RWPE2 (cell line): ENCODE data around the gene APOF.
A peak's percentile ranks its signal among the peaks of the same experiment; 100 is the strongest.

Experiments
- ATAC-seq: fragments of 200-7000 bp; cut with Tn5 transposase; 3 replicates; pipeline ENCODE4 v1.9.1; 2021; ENCODE audit warnings: low read depth
- DNase-seq: peaks from one replicate; pipeline ENCODE4 v3.0.0-alpha.2; 2020; ENCODE audit warnings: low spot score
- H3K27ac ChIP-seq: fragments of 450-650 bp; 2 replicates; pipeline ENCODE4 v1.5.1; 2017; ENCODE audit warnings: mild to moderate bottlenecking; ENCODE audit not compliant: poor library complexity, severe bottlenecking
- H3K27me3 ChIP-seq: fragments of 250-450 bp; sonication (Bioruptor Pico); 2 replicates; pipeline ENCODE4 v1.5.1; 2021; ENCODE audit warnings: mild to moderate bottlenecking, moderate library complexity; ENCODE audit not compliant: insufficient read depth, poor library complexity, severe bottlenecking
- H3K36me3 ChIP-seq: fragments of 250-450 bp; sonication (Bioruptor Pico); 2 replicates; pipeline ENCODE4 v1.5.1; 2020; ENCODE audit warnings: low read depth, mild to moderate bottlenecking, moderate library complexity
- H3K4me1 ChIP-seq: fragments of 250-450 bp; sonication (Bioruptor Pico); 2 replicates; pipeline ENCODE4 v1.5.1; 2021; ENCODE audit warnings: mild to moderate bottlenecking, moderate library complexity; ENCODE audit not compliant: insufficient read depth, poor library complexity, severe bottlenecking
- H3K4me3 ChIP-seq: fragments of 250-450 bp; sonication (Bioruptor Pico); 2 replicates; pipeline ENCODE4 v1.5.1; 2021; ENCODE audit warnings: mild to moderate bottlenecking, moderate library complexity; ENCODE audit not compliant: severe bottlenecking
- H3K9me3 ChIP-seq: fragments of 250-450 bp; sonication (Bioruptor Pico); 2 replicates; pipeline ENCODE4 v1.5.1; 2021; ENCODE audit warnings: mild to moderate bottlenecking, moderate library complexity; ENCODE audit not compliant: severe bottlenecking
- CTCF ChIP-seq: fragments of 450-650 bp; IDR thresholded peaks from one replicate; pipeline ENCODE4 v1.5.1; 2017; ENCODE audit warnings: mild to moderate bottlenecking, moderate library complexity; ENCODE audit not compliant: poor library complexity, severe bottlenecking

APOF gene

DNA sequence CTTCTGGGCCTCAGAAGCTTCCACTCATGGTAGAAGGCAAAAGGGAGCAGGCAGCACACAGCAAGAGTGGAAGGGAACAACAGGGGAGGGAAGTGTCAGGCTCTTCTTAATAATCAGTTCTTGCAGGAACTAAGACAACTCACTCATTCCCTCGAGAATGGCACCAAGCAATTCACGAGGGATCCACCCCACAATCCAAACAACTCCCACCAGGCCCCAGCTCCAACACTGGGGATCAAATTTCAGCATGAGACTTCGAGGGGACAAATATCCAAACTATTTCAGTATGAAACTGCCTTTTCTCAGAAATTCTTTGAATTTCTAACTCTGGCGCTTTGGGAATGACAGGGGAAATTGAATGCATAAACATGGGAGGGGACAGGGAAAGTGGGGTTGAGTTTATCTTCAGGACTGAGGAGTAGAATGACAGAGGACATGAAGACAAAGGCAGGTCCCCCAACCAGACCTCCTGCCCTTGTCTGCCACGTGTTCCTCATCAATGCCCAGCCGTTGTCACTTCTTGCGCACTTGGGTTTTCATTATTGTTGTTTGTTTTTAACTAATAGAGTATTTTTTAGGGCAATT, 24.6 kb upstream of the APOF start:
- no peaks in the 10 kb centered on the region for H3K4me1 ChIP-seq
- H3K27ac ChIP-seq: no peak overlapping the region
- H3K36me3 ChIP-seq: no peaks in the 10 kb centered on the region
- TF ChIP-seq CTCF: no peak
- ATAC-seq (no peak), DNase-seq (no peak)
- no peak overlapping the region for H3K4me3 ChIP-seq
- H3K27me3 ChIP-seq: no peaks in the 10 kb centered on the region
- no peaks in the 10 kb centered on the region for H3K9me3 ChIP-seq

DNA sequence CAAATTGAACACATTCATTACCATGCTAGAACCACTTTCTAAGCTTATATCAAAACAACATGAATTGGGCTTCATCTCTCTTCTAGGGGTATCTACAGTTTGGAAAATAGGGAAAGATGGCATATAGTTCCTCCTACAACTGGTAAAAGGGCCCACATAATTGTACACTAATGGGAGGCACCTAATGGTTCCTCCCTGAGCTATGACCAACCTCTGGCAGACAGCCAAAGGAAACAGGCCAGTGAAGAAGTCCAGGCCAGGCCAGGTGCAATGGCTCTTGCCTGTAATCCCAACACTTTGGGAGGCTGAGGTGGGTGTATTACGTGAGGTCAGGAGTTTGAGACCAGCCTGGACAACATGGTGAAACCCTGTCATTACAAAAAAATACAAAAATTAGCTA, 23.2 kb upstream of the APOF start:
- H3K36me3 ChIP-seq: no peaks in the 10 kb centered on the region
- no peaks in the 10 kb centered on the region for H3K4me1 ChIP-seq
- TF ChIP-seq CTCF: no peak
- ATAC-seq (peak; percentile 52; the same call in 2 of the 3 replicates), DNase-seq (no peak)
- no peak overlapping the region for H3K27ac ChIP-seq
- H3K9me3 ChIP-seq: no peaks in the 10 kb centered on the region
- H3K4me3 ChIP-seq: no peak overlapping the region
- H3K27me3 ChIP-seq: no peaks in the 10 kb centered on the region

DNA sequence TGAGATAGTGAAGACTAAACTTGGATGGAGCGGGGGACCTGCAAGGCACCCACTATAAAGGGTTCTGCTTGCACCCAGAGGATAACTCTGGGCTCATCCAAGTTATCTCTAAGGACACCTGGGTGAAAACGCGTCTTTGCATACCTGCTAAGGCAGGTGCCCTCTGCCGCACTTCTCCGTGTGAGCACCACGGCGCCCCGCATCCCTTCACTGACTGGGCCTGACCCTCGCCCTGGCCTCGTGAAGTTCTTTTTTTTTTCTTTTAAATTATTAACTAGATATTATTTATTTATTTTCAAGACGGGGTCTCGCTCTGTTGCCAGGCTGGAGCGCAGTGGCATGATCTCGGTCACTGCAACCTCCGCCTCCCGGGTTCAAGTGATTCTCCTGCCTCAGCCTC, 20.0 kb upstream of the APOF start:
- no peaks in the 10 kb centered on the region for H3K27me3 ChIP-seq
- ATAC-seq (no peak), DNase-seq (no peak)
- H3K36me3 ChIP-seq: no peaks in the 10 kb centered on the region
- H3K4me3 ChIP-seq: no peak overlapping the region
- H3K27ac ChIP-seq: no peak overlapping the region
- H3K9me3 ChIP-seq: no peaks in the 10 kb centered on the region
- no peaks in the 10 kb centered on the region for H3K4me1 ChIP-seq
- no peak for TF ChIP-seq CTCF

- no peaks in the 10 kb centered on the region for H3K36me3 ChIP-seq
- DNase-seq (no peak), ATAC-seq (no peak)
- H3K9me3 ChIP-seq: no peaks in the 10 kb centered on the region
- no peak for TF ChIP-seq CTCF
- no peak overlapping the region for H3K4me3 ChIP-seq
- no peaks in the 10 kb centered on the region for H3K4me1 ChIP-seq
- H3K27me3 ChIP-seq: no peaks in the 10 kb centered on the region
- no peak overlapping the region for H3K27ac ChIP-seq
Measured at GRCh38 chr12:56377989-56378316, 15.3 kb upstream of the APOF start.

GRCh38 chr12:56377310-56377988, 14.8 kb upstream of the APOF start:
- TF ChIP-seq CTCF: peak; percentile 31
- Histone ChIP-seq H3K27me3 (no peaks in the 10 kb centered on the region), H3K27ac (no peak overlapping the region), H3K4me3 (no peak overlapping the region), H3K9me3 (no peaks in the 10 kb centered on the region), H3K36me3 (no peaks in the 10 kb centered on the region), H3K4me1 (no peaks in the 10 kb centered on the region)
- peak; percentile 71; the same call in 2 of the 3 replicates for ATAC-seq
- no peak for DNase-seq
